BJ (cell line): ENCODE measurements around the gene STK17A. TPM values are rescaled to one million over a fixed set of nuclear protein-coding genes. Genes with fewer than 3 reads are reported as not detected.

Source experiments
- CTCF ChIA-PET: fragments of 350-600 bp; formaldehyde crosslinking; extraction: SDS; loops from one replicate; lab custom pipeline; 2021; ENCODE audit warnings: antibody characterized with exemption, inconsistent platforms; lab: Yijun Ruan, JAX
- POLR2A ChIA-PET: fragments of 300-600 bp; sonication (Branson Sonifier 250); formaldehyde crosslinking; extraction: SDS; loops from one replicate; lab custom pipeline; 2021; ENCODE audit warnings: antibody characterized with exemption; lab: Charles Lee
- DNase-seq: peaks from one replicate; pipeline ENCODE4 v3.0.0-alpha.2; 2011; ENCODE audit warnings: low read depth
- H3K27me3 ChIP-seq: 2 replicates; pipeline ENCODE4 v1.6.0; 2011; ENCODE audit warnings: low read length; ENCODE audit not compliant: control insufficient read depth, insufficient read depth
- H3K36me3 ChIP-seq: 2 replicates; pipeline ENCODE4 v1.5.1; 2011; ENCODE audit warnings: low read length; ENCODE audit not compliant: control insufficient read depth, insufficient read depth
- H3K4me3 ChIP-seq: 2 replicates; pipeline ENCODE4 v1.5.1; 2011; ENCODE audit warnings: low read depth, mild to moderate bottlenecking, control low read depth, low read length
- CTCF ChIP-seq: IDR thresholded peaks from 2 replicates; pipeline ENCODE4 v1.5.1; 2011; ENCODE audit warnings: low read depth, mild to moderate bottlenecking, control low read depth, inconsistent platforms, low read length, moderate library complexity; ENCODE audit not compliant: insufficient read depth
- polyA plus RNA-seq: library from polyadenylated mRNA; depleted of rRNA; stranded (reverse); fragments of >200 nt; gene quantifications from 2 replicates; pipeline ENCODE4 v1.2.3, GENCODE V29; 2011

The STK17A gene
- polyA plus RNA-seq, 1 experiment = 12.3 TPM

DNA sequence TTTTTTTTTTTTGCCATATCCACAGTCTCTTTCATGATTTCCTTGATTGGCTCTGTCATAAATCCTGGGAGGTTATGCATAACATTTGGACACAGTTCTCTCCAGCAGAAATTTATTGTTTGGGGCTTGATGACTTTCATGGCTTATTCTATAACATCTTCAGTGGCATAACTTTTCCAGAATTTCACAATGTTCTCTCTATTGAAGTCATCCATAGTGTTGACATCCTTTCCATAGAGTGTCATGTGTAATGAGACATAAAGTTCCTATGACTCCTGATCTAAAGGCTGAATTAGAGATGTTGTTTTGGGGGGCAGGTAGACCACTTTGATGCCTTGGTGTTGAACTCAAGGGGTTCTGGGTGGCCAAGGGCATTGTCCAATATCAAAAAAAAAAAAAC is 36.7 kb upstream of the STK17A start:
- CTCF ChIA-PET = interaction anchor here (1.0 kb wide), 1 partner anchor 20 kb away, joined by 3 read pairs; no protein-coding TSS in a partner anchor
- POLR2A ChIA-PET = no interaction called here
- TF ChIP-seq CTCF = no peak
- DNase-seq = no peak
- H3K4me3 ChIP-seq = no peak overlapping the region
- H3K36me3 ChIP-seq = no peaks in the 10 kb centered on the region
- H3K27me3 ChIP-seq = no peaks in the 10 kb centered on the region; the same call in 1 of the 2 replicates

DNA sequence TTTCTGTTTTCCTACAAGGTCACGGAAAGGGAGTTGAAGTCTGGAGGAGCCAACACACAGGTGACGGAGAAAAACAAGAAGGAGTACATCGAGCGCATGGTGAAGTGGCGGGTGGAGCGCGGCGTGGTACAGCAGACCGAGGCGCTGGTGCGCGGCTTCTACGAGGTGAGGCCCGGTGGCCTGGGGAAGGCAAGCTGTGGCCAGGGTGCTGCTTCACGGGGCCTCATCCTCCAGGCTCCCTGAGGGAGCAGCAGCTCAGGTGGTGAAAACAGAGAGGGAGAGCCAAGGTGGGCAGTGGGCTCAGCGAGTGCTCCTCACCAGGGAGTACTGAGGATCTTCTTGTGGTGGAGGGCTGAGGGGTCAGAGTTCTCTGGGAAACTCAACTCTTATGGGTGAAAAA is 32.5 kb upstream of the STK17A start:
- Histone ChIP-seq H3K27me3 (no peaks in the 10 kb centered on the region; the same call in 1 of the 2 replicates), H3K4me3 (no peak overlapping the region), H3K36me3 (no peaks in the 10 kb centered on the region)
- CTCF ChIA-PET = interaction anchor here (1.3 kb wide), 1 partner anchor 19 kb away, joined by 3 read pairs; no protein-coding TSS in a partner anchor
- POLR2A ChIA-PET = no interaction called here
- no peak for DNase-seq
- no peak for TF ChIP-seq CTCF

GRCh38 chr7:43552122-43552521 is 30.8 kb upstream of the STK17A start:
- H3K36me3 ChIP-seq = no peaks in the 10 kb centered on the region
- ChIA-PET POLR2A (no interaction called here), CTCF (interaction anchor here (1.0 to 1.3 kb wide), 2 partner anchors 14 to 31 kb away, joined by 3 read pairs; partner anchors contain the start of gene STK17A)
- no peak for TF ChIP-seq CTCF
- H3K27me3 ChIP-seq = peaks cover 1% of the 10 kb centered on the region; the same call in 1 of the 2 replicates
- H3K4me3 ChIP-seq = no peak overlapping the region
- DNase-seq = no peak

GRCh38 chr7:43553999-43554398 is 28.9 kb upstream of the STK17A start:
- H3K27me3 ChIP-seq = peaks cover 1% of the 10 kb centered on the region; the same call in 1 of the 2 replicates
- CTCF ChIA-PET = no interaction called here
- no peak overlapping the region for H3K4me3 ChIP-seq
- DNase-seq = no peak
- TF ChIP-seq CTCF = no peak
- no peaks in the 10 kb centered on the region for H3K36me3 ChIP-seq
- POLR2A ChIA-PET = no interaction called here

GRCh38 chr7:43554423-43554822 is 28.5 kb upstream of the STK17A start:
- no peak overlapping the region for H3K4me3 ChIP-seq
- no peak for DNase-seq
- ChIA-PET POLR2A (no interaction called here), CTCF (no interaction called here)
- no peaks in the 10 kb centered on the region for H3K36me3 ChIP-seq
- TF ChIP-seq CTCF = no peak
- H3K27me3 ChIP-seq = peaks cover 1% of the 10 kb centered on the region; the same call in 1 of the 2 replicates
